Nephron (organoid): ENCODE results near the gene PDHX.

Experiments
- H3K27ac Mint-ChIP-seq, 3 experiments: 2 replicates each; pipeline ENCODE4 v1.8.0; 2020; ENCODE audit warnings: mixed read lengths in 3 of 3, mild to moderate bottlenecking in 2 of 3, moderate library complexity in 1 of 3
- H3K27me3 Mint-ChIP-seq: 2 replicates; pipeline ENCODE4 v1.8.0; 2021; ENCODE audit warnings: low read depth, mild to moderate bottlenecking, moderate library complexity, mixed read lengths
- H3K36me3 Mint-ChIP-seq: 2 replicates; pipeline ENCODE4 v1.8.0; 2020; ENCODE audit warnings: low read depth, mixed read lengths
- H3K4me1 Mint-ChIP-seq: 2 replicates; pipeline ENCODE4 v1.8.0; 2020; ENCODE audit warnings: mixed read lengths
- H3K4me3 Mint-ChIP-seq, 3 experiments: 2 replicates each; pipeline ENCODE4 v1.8.0; 2020; ENCODE audit warnings: mild to moderate bottlenecking in 3 of 3, mixed read lengths in 3 of 3, moderate library complexity in 2 of 3
- H3K9me3 Mint-ChIP-seq: 2 replicates; pipeline ENCODE4 v1.8.0; 2020; ENCODE audit warnings: mixed read lengths
- TF ChIP-seq, protein P1 (sequence below), 3 experiments: fragments of 200-600 bp; sonication (generic); IDR thresholded peaks; one replicate each; pipeline ENCODE4 v1.5.0; 2021; ENCODE audit warnings: antibody characterized with exemption in 3 of 3; ENCODE audit not compliant: unreplicated experiment in 3 of 3

The PDHX gene

DNA sequence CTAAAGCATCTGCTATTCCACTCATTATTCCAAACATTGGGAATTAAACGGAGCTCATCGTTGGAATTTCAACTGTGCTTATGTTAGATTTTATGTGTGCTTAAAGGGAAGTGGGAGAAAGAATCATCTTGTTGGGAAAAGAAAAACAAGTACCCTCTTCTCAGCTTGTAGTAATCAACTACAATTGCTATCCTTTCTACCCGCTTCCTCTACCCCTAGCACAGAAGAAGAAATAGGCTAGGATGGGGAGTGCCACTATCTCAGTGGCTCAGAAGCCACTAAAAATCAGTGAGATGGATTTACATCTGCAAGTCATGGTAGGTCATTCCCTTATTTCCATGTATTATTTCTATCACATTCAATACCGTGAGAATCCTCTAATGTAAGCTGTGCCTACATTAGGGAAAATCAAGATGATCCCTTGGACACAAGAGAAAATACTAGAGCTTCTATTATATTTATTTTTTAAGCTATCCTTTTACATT lies 124.7 kb downstream of the PDHX start:
- Mint-ChIP-seq H3K4me1 (peaks cover 17% of the 10 kb centered on the region), H3K36me3 (no peaks in the 10 kb centered on the region), H3K9me3 (no peaks in the 10 kb centered on the region), H3K27me3 (peaks cover 4% of the 10 kb centered on the region), H3K4me3 (no peak overlapping the region), H3K27ac (no peak overlapping the region)
- TF ChIP-seq, protein P1, sequence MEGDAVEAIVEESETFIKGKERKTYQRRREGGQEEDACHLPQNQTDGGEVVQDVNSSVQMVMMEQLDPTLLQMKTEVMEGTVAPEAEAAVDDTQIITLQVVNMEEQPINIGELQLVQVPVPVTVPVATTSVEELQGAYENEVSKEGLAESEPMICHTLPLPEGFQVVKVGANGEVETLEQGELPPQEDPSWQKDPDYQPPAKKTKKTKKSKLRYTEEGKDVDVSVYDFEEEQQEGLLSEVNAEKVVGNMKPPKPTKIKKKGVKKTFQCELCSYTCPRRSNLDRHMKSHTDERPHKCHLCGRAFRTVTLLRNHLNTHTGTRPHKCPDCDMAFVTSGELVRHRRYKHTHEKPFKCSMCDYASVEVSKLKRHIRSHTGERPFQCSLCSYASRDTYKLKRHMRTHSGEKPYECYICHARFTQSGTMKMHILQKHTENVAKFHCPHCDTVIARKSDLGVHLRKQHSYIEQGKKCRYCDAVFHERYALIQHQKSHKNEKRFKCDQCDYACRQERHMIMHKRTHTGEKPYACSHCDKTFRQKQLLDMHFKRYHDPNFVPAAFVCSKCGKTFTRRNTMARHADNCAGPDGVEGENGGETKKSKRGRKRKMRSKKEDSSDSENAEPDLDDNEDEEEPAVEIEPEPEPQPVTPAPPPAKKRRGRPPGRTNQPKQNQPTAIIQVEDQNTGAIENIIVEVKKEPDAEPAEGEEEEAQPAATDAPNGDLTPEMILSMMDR (IDR thresholded peaks at IDR 0.05; ENCODE audit: unreplicated experiment in 3 of 3): no peak

DNA sequence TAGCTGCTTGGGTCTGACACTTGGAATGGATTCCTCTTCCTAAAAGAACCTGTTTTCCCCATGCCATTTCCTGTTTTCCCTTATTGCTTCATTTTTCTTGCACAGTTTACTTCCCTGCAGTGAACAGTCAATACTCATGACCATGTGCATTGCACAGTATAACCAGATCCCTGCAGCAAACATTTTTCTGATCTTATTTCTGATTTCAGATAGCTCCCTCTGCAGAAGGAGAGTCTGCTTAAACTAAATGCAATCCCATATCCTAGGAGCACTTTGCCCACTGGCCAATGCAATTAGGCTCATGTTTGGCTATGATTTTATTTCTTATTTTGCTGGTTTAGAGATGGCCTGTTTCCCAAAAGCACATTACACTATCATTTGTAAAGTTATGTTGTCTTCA lies 125.8 kb downstream of the PDHX start:
- Mint-ChIP-seq H3K4me3 (no peak overlapping the region), H3K27me3 (peaks cover 10% of the 10 kb centered on the region), H3K27ac (no peak overlapping the region), H3K9me3 (no peaks in the 10 kb centered on the region), H3K4me1 (peaks cover 17% of the 10 kb centered on the region), H3K36me3 (no peaks in the 10 kb centered on the region)
- TF ChIP-seq, protein P1 (IDR thresholded peaks at IDR 0.05; ENCODE audit: unreplicated experiment in 3 of 3): no peak

DNA sequence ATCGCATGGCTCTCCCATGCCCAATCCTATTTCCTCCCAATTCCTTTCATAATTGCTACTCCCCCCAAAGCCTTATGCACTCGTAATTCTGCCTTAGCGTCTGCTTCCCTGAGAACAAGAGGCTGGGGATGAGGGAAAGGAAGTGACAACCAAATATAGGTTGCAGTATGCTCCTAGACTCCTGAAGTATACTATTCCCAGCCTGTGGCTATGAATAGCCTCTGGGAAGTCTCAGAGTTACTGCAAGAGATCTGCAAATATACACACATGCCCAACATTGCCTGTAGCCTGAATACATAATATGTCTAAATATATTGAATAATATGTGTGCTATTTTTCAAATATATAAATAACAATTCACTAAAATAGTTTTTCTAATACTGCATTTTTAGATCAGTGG lies 126.5 kb downstream of the PDHX start:
- Mint-ChIP-seq H3K4me3 (peak overlapping the region in 1 of 3 experiments; percentile 3), H3K9me3 (peaks cover under 1% of the 10 kb centered on the region), H3K4me1 (peaks cover 17% of the 10 kb centered on the region), H3K36me3 (no peaks in the 10 kb centered on the region), H3K27ac (no peak overlapping the region), H3K27me3 (peaks cover 11% of the 10 kb centered on the region)
- TF ChIP-seq, protein P1 (IDR thresholded peaks at IDR 0.05; ENCODE audit: unreplicated experiment in 3 of 3): no peak

DNA sequence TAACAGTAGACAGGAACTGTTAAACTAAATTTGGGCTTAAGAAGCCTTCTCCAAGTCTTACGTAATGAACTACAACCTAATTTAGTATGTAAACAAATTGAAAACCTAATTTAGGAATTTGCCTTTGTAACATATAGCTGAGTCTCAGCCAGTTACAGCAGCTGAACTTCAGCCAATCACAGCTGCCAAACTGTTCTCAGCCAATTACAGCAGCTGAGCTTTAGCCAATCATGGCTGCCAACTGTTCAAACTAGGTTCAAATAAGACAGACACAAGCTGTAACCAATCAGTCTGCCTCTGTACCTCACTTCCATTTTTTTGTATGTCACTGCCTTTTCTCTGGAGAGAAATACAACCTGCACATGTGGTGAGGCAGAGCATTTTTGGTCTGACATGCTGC lies 127.5 kb downstream of the PDHX start:
- H3K9me3 Mint-ChIP-seq: peaks cover 3% of the 10 kb centered on the region
- peaks cover 11% of the 10 kb centered on the region for H3K27me3 Mint-ChIP-seq
- TF ChIP-seq, protein P1 (IDR thresholded peaks at IDR 0.05; ENCODE audit: unreplicated experiment in 3 of 3): no peak
- no peaks in the 10 kb centered on the region for H3K36me3 Mint-ChIP-seq
- H3K4me1 Mint-ChIP-seq: peaks cover 17% of the 10 kb centered on the region
- no peak overlapping the region for H3K4me3 Mint-ChIP-seq
- H3K27ac Mint-ChIP-seq: no peak overlapping the region

DNA sequence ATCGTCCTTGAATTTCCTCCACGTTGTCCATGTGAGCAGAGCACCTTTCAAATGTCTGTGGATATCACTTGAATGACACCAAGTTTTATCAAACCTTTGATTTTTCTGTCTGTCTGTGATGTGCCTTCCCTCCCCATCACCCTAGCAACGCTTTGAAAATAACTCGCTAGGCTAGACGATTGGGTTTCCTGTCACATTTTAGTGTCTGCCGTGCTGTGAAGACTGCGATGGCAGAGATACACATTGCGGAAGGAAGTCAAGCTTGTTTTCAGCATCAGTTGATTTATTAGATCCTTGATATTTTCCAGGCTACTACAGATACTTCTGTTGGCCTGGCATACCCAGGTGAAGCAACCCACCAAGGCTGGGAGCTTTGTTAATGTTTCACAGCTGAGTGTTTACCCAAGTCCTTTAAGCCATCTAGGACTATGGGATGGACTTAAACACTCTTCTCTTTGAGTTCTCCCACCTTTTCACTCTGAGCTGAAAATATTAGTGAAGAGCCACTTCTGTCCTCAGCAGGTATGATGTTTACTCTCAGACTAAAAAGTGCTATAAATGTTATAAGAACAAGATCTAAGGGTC lies 128.9 kb downstream of the PDHX start:
- Mint-ChIP-seq H3K36me3 (no peaks in the 10 kb centered on the region), H3K27me3 (peaks cover 7% of the 10 kb centered on the region), H3K4me3 (no peak overlapping the region), H3K27ac (no peak overlapping the region), H3K9me3 (peaks cover 3% of the 10 kb centered on the region), H3K4me1 (peaks cover 22% of the 10 kb centered on the region)
- TF ChIP-seq, protein P1 (IDR thresholded peaks at IDR 0.05; ENCODE audit: unreplicated experiment in 3 of 3): no peak
